HG02870 (cell line): ENCODE measurements around the gene SMYD1.
"Not testable (repeated sequence)": the region's sequence is repeated elsewhere in the genome, so short reads cannot be mapped to it uniquely, and the experiment has no call there.

Experiments
- ATAC-seq: cut with Tn5 transposase; IDR thresholded peaks from one replicate; pipeline ENCODE4 v1.9.1; 2021; ENCODE audit warnings: mild to moderate bottlenecking, moderate library complexity; ENCODE audit not compliant: unreplicated experiment

Gene SMYD1

GRCh38 chr2:88067598-88067997 lies at the start of gene SMYD1:
Gene SMYD1, plus strand, starts transcription at chr2:88067825. Its CDS starts 40 bp downstream, at chr2:88067865.
- ATAC-seq = no peak

GRCh38 chr2:88018077-88018805 lies 49.4 kb upstream of the SMYD1 start:
- ATAC-seq = not testable (repeated sequence)

- ATAC-seq = no peak
Measured at GRCh38 chr2:88018909-88019308, 48.7 kb upstream of the SMYD1 start.

GRCh38 chr2:88019985-88020384 lies 47.6 kb upstream of the SMYD1 start:
- ATAC-seq = no peak

GRCh38 chr2:88022669-88022921 lies 45.0 kb upstream of the SMYD1 start:
- no peak for ATAC-seq

- ATAC-seq = no peak
Measured at GRCh38 chr2:88024509-88024908, 43.1 kb upstream of the SMYD1 start.

- ATAC-seq = no peak
Measured at GRCh38 chr2:88027697-88028389, 39.8 kb upstream of the SMYD1 start.

GRCh38 chr2:88028931-88029330 lies 38.7 kb upstream of the SMYD1 start:
- ATAC-seq = no peak

GRCh38 chr2:88032070-88032702 lies 35.4 kb upstream of the SMYD1 start:
- ATAC-seq = no peak

- ATAC-seq = no peak
Measured at GRCh38 chr2:88036182-88036581, 31.4 kb upstream of the SMYD1 start.

- ATAC-seq = no peak
Measured at GRCh38 chr2:88036606-88037005, 31.0 kb upstream of the SMYD1 start.

- no peak for ATAC-seq
Measured at GRCh38 chr2:88038263-88039105, 29.1 kb upstream of the SMYD1 start.

GRCh38 chr2:88042476-88042875 lies 25.1 kb upstream of the SMYD1 start:
- ATAC-seq = no peak

GRCh38 chr2:88045561-88045960 lies 22.1 kb upstream of the SMYD1 start:
- ATAC-seq = not testable (repeated sequence)

- no peak for ATAC-seq
Measured at GRCh38 chr2:88048541-88048940, 19.1 kb upstream of the SMYD1 start.

GRCh38 chr2:88049622-88050021 lies 18.0 kb upstream of the SMYD1 start:
- no peak for ATAC-seq

GRCh38 chr2:88051792-88052191 lies 15.8 kb upstream of the SMYD1 start:
- no peak for ATAC-seq

GRCh38 chr2:88053296-88053695 lies 14.3 kb upstream of the SMYD1 start:
- ATAC-seq = no peak

- ATAC-seq = no peak
Measured at GRCh38 chr2:88053934-88054781, 13.5 kb upstream of the SMYD1 start.

GRCh38 chr2:88054782-88055370 lies 12.7 kb upstream of the SMYD1 start:
- ATAC-seq = no peak
